Stimulated activated CD8-positive, alpha-beta memory T cell treated with anti-CD3 and anti-CD28 coated beads, Interleukin-7, amount 100 ng/mL, for 24 hours (primary cell): ENCODE results near the gene PHRF1.

ENCODE experiments used
- DNase-seq: peaks from one replicate; pipeline ENCODE4 v3.0.0-alpha.2; 2020; ENCODE audit warnings: low read depth

Gene PHRF1

DNA sequence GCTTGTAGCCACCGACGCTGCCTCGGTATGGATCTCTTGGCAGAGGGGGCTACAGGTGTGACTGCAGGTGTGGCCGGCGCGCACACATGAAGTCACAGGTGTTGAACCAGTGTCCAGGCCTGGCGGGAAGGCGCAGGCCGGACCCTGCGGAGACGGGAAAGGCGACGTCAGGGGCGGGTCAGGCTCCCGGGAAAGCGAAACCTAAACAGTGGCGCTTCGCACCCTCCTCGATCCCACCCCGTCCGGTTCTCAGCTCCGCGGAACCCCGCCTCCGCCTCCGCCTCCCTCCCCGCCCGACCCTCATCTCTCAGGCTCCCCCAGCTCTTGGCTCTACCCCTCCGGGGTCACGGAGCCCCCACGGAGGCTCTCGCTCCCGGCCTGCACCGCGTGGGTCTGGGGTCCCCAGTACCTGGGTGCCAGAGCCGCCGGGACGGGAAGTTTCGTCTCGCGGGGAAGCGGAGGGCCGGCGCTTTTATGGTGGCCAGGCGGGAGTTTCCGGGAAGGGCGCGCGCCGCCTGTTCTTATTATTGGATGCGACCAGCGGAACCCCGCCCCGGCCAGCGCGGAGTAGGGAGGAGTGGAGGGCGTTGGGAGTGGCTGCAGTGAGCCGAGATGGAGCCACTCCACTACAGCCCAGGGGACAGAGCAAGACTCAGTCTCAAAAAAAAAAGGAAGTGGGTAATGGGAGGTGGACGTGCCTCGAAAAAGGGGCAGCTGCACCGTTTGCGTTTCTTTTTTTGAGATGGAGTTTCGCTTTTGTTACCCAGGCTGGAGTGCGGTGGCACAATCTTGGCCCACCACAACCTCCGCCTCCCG, 39.4 kb downstream of the PHRF1 start, which contains the start of gene IRF7:
IRF7 (minus strand) TSS at position 447 of the 816 bp plus-strand sequence. CDS start 586 bp downstream, outside the sequence.
- peak; percentile 62 for DNase-seq

GRCh38 chr11:616320-617198, 40.3 kb downstream of the PHRF1 start:
- no peak for DNase-seq

GRCh38 chr11:617199-617911, 41.1 kb downstream of the PHRF1 start:
- DNase-seq: no peak

DNA sequence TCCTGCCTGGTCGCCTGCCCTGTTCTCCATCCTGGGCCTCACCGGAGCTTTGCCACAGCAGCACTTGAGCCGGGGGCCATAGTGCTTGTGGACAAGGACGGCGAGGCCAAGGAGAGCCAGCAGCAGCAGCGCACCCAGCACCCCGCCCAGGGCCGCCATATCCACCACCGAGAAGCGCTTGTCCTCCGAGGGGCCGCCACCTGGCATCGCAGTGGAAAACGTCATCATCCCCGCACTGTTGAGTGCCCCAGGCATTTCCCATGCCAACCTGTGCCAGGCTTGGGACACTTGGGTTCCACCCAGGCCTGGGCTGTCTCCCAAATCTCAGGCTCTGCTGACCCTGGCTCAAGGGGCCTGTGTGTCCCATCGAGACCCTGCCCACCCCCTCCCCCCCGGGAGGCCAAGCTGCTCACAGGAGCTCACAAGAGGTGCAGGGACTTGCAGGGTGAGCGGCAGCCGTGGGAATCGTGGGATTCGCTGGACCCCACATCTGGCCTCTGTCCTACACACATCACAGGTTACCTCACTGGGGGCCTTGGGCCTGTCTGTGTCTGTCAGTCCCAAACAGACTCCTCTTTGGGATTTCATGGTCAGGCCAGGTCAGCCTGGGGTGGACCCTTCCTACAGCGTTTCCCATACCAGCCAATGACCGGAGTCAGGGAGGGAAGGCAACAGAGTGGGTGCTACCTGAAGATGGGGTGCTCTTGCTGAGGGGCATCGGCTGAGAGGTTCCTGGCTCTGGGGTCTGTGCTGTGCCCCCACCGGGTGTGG, 41.8 kb downstream of the PHRF1 start:
- DNase-seq: no peak

GRCh38 chr11:618856-619627, 42.8 kb downstream of the PHRF1 start:
- no peak for DNase-seq

DNA sequence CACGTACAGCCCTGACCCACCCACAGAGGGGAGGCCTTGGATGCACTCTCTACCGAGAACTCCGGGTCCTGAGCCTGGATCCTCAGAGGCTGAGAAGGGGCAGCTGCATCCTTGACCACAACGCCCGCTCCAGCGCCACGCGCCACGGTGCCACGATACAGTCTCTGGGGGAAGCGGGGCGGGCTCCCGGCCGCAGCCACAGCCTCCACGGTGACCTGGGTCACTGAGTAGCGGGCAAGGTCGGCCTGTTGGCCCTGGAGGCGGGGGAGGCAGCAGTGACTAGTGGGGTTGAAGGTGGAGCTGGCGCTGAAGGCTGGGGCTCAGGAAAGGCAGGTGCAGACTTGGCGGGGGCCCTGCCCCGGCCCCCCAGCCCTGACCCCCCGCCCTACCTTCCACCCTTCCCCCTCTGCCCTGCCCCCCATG, 43.4 kb downstream of the PHRF1 start:
- no peak for DNase-seq

- DNase-seq: no peak
Measured at GRCh38 chr11:620201-620600, 43.9 kb downstream of the PHRF1 start.

DNA sequence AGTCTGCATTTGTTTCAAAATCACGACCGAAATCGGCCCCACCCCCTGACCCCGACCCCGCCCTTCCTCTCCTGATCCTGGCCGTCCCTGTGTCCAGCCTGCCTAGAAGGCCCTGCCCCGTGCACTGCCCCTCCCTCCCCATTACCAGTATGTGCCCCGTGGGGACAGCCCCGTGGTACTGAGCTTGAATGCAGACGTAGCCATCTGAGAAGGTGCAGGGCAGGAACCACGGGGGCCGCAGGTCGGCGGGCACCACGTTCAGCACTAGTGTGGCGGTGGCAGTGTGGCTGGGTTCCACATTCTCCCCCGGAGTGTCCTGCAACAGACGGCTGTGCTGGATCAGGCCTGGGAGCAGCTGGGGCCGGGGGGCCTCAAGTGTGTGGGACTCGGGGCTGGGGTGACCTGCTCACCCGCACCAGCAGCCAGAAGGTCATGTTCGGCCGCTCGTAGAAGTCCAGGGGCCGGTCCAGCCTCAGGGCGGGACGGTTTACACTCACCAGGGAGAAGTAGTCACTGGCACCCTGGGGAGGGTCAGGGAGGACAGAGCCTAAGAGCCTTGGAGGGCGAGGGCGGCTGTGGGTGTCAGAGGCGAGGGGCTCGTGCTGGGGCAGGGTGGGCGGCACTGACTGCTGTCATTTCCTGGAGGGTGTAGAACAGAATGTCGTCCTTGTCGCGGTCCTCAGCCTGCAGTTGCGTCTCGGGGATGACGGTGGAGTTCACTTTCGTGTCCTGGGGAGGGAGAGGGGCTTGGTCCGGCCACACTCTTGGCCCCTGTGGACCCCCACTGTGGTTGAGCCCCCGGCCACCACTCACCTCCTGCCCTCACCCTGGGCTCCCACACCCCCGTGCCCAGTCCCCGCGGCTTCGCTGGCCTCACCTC, 44.9 kb downstream of the PHRF1 start:
- DNase-seq: no peak

DNA sequence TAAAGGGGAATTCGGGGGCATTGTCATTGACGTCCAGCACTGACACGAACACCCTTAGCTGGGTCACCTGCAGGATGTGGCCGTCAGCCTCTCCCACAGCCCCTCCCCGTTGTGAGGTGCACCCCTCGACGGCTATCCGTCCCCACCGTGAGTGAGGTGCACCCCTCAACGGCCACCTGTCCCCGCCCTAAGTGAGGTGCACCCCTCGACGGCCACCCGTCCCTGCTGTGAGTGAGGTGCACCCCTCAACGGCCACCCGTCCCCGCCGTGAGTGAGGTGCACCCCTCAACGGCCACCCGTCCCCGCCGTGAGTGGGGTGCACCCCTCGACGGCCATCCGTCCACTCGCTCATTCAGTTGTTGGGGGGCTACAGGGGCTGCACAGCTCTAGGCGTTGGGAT, 45.6 kb downstream of the PHRF1 start:
- DNase-seq: no peak

- DNase-seq: no peak
Measured at GRCh38 chr11:623349-623869, 47.1 kb downstream of the PHRF1 start.

- no peak for DNase-seq
Measured at GRCh38 chr11:623999-624704, 47.9 kb downstream of the PHRF1 start.

DNA sequence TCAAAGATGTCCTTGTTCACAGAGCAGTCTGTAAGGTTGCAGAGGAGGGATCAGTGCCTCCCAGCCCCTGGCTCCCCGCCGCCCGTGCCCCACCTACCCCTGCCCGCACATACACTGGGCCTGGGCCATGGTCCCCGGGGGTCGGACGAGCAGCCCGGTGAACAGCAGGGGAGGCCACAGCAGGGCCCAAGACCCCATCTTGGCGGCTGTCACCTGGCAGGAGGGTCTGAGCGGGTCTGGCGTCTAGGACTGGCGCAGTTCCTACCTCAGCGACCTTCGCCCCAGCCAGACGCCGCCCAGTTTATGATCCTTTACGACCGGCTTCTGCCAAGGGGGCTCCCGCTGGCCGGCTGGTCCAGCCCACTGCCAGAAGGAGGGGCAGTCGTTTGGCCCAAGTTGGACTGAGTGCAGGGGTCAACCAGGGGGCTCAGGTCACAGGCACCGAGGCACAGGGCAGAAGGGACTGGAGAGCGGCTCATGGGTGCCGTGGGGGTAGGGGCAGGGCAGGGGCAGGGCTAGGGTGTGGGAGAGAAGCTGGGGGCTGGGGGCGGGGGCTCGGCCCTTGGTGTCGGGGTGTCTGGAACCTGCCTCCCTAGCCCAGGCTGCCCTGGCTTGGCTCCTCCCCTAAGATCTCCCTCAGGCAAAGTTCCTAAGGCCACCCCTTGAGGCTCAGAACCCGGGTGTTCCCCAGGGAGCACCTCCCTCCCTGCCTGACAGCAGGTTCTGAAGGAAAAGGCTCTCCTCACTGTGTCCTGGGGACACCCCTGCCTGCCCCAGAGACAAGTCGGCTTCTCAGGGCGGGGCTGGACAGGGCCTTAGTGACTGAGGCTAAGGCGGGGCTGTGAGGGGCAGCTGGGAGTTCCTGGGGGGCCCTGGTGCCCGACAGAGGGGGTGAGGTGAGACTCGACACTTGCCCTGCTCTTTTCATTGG, 48.7 kb downstream of the PHRF1 start, which contains the start of gene CDHR5:
CDHR5 (minus strand) TSS at position 251 of the 931 bp plus-strand sequence; CDS start at position 198, 53 bp downstream.
- no peak for DNase-seq

GRCh38 chr11:625636-626268, 49.5 kb downstream of the PHRF1 start:
- DNase-seq: no peak

- DNase-seq: no peak
Measured at GRCh38 chr11:626475-627307, 50.4 kb downstream of the PHRF1 start, which contains the start of gene SCT. SCT (minus strand) TSS chr11:627181; CDS start chr11:627143, 38 bp downstream.

DNA sequence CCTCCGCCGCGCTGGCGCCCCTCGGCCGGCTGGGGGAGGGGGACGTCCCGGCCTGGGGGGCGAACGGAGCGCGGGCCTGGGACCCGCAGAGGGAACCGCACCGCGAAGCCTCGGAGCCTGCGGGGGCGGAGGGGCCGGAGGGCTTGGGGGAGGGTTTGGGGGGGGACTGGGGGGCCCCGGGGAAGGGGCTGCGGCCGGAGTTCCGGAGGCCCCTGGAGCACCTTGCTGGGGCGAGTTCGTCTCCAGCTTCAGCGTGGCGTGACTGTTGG, 51.0 kb downstream of the PHRF1 start:
- DNase-seq: no peak

DNA sequence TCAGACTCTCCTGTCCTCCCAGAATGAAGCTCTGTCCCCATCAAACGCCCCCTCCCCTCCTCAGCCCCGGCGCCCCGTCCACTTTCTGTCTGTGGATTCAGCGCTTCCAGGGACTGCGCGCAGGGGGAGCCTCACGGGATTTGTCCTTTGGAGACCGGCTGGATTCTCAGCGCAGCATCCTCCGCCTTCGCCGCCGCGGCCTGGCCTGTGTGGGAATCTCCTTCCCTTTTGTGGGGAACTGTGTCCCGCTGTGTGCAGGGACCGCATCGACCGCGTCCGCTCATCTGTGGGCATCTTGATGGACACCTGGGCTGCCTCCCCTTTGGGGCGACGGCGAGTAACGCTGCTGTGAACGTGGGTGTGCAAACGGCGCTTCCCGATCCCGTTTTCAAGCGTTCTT, 51.8 kb downstream of the PHRF1 start:
- no peak for DNase-seq
